ENCODE data around the gene PDAP1.
"Not testable (repeated sequence)": the region's sequence is repeated elsewhere in the genome, so short reads cannot be mapped to it uniquely, and the experiment has no call there.

Gene PDAP1

DNA sequence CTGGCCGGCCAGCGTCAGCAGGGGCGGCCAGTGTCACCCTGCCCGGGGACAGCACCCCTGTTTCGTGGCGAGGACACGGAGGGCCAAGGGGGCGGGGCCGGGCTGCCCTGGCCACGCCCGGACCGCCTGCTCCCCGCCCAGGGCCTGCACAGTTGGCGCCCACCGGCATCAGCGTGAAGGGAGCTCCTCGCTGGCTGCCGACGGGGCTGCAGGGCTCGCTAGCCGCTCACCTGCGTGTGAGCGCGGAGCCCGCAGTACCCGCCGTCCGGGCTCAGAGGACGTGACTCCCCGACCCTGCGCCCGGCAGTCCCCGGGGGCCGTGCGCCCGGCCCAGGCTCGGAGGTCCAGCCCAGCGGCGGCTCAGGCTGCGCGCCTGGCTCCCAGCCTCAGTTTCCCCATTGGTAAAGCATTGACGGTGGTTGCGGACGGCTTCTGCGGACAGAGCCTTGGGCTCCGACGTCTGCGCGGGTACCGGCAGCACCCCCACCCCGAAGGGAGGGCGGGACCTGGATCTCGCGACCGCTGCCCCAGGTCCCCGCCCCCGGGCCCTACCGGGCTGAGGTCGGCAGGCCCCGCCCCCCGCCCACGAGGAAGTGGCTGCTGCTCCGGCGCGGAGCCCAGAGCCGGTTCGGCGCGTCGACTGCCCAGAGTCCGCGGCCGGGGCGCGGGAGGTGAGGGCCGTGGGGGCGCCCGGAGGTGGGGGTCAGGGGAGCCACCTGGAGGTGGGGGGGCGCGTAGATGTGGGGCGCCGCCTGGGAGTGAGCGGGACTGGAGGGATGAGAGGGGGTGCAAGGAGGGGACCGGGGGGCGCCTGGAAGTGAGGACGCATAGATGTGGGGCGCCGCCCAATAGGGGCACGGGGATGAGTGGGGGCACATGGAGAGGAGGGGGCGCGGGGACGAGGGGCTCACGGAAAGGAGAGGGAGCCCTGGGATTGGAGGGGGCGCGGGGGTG, 34.0 kb downstream of the PDAP1 start, which contains the start of gene ARPC1B:
Gene ARPC1B (plus strand): TSS at position 620 of the 954 bp plus-strand sequence. CDS start 10,985 bp downstream, outside the sequence.
- peak; percentile 24 for DNase-seq

DNA sequence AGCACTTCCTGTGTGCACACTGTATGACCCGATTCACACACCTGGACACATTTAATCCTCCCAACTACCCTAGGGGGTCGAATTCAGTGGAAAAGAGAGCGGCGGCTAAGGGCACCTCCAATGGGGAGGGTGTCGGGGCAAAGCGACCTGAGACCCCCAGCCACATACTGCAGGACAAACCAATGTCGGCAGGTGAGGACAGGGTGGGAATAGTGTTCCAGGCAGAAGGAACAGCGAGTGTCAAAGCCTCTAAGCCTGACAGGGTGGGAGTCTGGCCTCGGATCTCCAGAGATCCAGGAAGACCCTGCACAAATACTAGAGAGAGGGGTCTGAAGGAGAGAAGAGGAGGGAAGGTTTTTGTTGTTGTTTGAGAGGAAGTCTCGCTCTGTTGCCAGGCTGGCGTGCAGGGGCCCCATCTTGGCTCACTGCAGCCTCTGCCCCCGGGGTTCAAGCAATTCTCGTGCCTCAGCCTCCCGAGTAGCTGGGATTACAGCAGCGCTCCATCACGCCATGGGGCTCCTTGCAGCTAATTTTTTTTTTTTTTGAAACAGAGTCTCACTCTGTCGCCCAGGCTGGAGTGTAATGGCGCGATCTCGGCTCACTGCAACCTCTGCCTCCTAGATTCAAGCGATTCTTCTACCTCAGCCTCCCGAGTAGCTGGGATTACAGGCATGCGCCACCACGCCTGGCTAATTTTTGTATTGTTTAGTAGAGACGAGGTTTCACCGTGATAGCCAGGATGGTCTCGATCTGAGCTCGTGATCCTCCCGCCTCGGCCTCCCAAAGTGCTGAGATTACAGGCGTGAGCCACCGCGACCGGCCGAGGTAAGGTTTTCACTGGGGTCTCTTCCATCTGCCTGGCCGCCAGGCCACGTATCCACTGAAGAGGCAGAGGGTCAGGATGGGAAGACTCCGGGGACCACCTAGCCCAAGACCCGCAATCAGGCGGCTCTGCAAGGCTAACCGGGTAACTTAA, 35.0 kb downstream of the PDAP1 start:
- DNase-seq = no peak

GRCh38 chr7:99372275-99373090, 35.9 kb downstream of the PDAP1 start:
- DNase-seq = no peak

- no peak for DNase-seq
These were observed 36.9 kb downstream of the PDAP1 start for GRCh38 chr7:99371376-99371920.

DNA sequence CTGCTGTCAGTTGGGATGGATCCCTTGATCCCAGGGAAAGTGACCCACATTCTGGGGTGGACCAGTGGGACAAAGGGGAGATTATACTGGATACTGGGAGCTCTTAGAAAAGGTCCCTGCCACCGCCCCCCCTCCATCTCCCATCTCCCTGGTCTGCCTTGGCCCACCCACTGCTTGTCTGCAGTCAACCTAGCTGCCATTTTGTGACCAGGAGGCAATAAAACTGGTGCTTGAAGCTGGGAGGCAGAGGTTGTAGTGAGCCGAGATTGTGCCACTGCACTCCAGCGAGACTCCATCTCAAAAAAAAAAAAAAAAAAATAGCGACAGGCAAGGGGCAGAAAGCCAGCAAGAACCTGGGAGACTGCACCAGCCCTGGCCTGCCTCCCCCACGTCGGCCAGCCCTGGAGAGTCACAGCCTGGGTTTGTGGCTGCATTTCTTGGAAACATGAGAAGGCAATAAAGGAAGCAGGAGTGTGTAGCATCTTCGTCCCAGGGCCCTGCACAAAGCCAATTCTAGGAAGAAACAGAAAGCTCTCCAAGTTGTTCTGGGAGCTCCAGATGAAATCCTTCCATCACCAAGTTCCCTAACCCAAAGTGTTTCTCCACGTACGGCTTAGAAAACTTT, 38.5 kb downstream of the PDAP1 start:
- no peak for DNase-seq

- no peak for DNase-seq
These were observed 39.5 kb downstream of the PDAP1 start for GRCh38 chr7:99368750-99369389.

GRCh38 chr7:99366646-99367045, 41.8 kb downstream of the PDAP1 start:
- no peak for DNase-seq

- no peak for DNase-seq
These were observed 42.9 kb downstream of the PDAP1 start for GRCh38 chr7:99365318-99366141.

- DNase-seq = no peak
These were observed 45.1 kb downstream of the PDAP1 start for GRCh38 chr7:99363286-99363685.

DNA sequence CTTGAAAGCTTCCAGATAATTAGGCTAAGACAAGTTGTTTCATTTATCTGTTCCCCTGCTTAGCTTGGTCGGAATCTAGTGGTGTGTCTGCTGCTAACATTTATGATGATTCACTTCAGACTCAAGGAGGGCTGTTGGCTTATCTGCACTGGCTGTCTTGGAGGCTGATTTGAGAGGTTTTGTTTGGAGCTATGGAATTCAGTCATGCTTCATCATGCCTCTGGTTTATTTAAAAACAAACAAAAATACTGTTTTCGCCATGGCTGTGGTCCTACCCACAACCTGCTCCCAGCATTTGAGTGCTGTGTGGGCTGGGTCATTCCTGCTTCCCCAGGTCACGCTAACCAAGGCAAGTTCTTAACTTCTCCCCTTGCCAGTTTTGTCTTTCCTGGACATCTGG, 45.6 kb downstream of the PDAP1 start:
- no peak for DNase-seq

- DNase-seq = no peak
These were observed 48.8 kb downstream of the PDAP1 start for GRCh38 chr7:99359465-99360154.

DNA sequence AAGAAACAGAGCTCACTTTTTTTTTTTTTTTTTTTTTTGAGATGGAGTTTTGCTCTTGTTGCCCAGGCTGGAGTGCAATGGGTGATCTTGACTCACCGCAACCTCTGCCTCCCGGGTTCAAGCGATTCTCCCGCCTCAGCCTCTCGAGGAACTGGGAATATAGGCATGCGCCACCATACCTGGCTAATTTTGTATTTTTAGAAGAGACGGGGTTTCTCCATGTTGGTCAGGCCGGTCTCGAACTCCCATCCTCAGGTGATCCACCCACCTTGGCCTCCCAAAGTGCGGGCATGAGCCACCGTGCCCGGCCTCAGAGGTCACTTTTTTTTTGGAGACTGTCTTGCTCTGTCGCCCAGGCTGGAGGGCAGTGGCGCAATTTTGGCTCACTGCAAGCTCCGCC, 49.9 kb downstream of the PDAP1 start:
- DNase-seq = not testable (repeated sequence)

GRCh38 chr7:99357701-99358490, 50.5 kb downstream of the PDAP1 start:
- no peak for DNase-seq

GRCh38 chr7:99355098-99355497, 53.3 kb downstream of the PDAP1 start:
- no peak for DNase-seq

GRCh38 chr7:99352247-99352646, 56.1 kb downstream of the PDAP1 start:
- DNase-seq = no peak

DNA sequence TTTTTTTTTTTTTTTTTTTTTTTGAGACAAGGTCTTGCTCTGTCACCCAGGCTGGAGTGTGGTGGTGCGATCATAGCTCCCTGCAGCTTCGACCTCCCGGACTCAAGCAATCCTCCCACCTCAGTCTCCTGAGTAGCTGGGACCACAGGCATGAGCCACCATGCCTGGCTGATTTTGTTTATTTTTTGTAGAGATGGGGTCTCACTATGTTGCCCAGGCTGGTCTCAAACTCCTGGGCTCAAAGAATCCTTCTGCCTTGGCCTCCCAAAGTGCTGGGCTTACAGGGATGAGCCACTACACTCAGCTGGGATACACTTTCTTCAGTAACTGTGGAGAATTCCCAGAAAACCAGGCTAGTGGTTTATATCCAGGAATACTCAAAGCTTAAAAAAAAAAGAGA, 57.8 kb downstream of the PDAP1 start:
- DNase-seq = not testable (repeated sequence)
